GM23338 (cell line): ENCODE measurements around the gene COL4A1. TPM values are rescaled to one million over a fixed set of nuclear protein-coding genes. Genes with fewer than 3 reads are reported as not detected.

Experiments used
- ATAC-seq: fragments of 200-7000 bp; cut with Tn5 transposase; 3 replicates; pipeline ENCODE4 v1.9.1; 2020
- DNase-seq: peaks from one replicate; pipeline ENCODE4 v3.0.0-alpha.2; 2015; ENCODE audit warnings: low spot score
- H2AFZ ChIP-seq: fragments of 200-600 bp; sonication (generic); 2 replicates; pipeline ENCODE4 v1.8.0; 2016; ENCODE audit warnings: antibody characterized with exemption, mild to moderate bottlenecking, moderate library complexity
- H3F3A ChIP-seq: fragments of 200-600 bp; sonication (generic); replicated peaks from 2 replicates; pipeline ENCODE4 v1.8.0; 2017; ENCODE audit warnings: antibody characterized with exemption, mixed run types, low read depth
- H3K27ac ChIP-seq: fragments of 200-600 bp; sonication (generic); 2 replicates; pipeline ENCODE4 v1.6.1; 2016; ENCODE audit warnings: low read depth
- H3K27me3 ChIP-seq: fragments of 200-600 bp; sonication (generic); 2 replicates; pipeline ENCODE4 v1.8.0; 2016; ENCODE audit warnings: mild to moderate bottlenecking, mixed run types, moderate library complexity; ENCODE audit not compliant: insufficient read depth
- H3K36me3 ChIP-seq: fragments of 200-600 bp; sonication (generic); 2 replicates; pipeline ENCODE4 v1.8.0; 2016; ENCODE audit warnings: mild to moderate bottlenecking; ENCODE audit not compliant: insufficient read depth
- H3K4me1 ChIP-seq: fragments of 200-600 bp; sonication (generic); 2 replicates; pipeline ENCODE4 v1.8.0; 2016; ENCODE audit warnings: mild to moderate bottlenecking, moderate library complexity; ENCODE audit not compliant: insufficient read depth
- H3K4me2 ChIP-seq: fragments of 200-600 bp; sonication (generic); 2 replicates; pipeline ENCODE4 v1.7.1; 2017; ENCODE audit warnings: mixed run types
- H3K4me3 ChIP-seq: fragments of 200-600 bp; sonication (generic); 2 replicates; pipeline ENCODE4 v1.6.1; 2016; ENCODE audit warnings: mixed run types
- H3K79me2 ChIP-seq: fragments of 200-600 bp; sonication (generic); replicated peaks from 2 replicates; pipeline ENCODE4 v1.8.0; 2017; ENCODE audit warnings: mild to moderate bottlenecking; ENCODE audit not compliant: insufficient read depth
- H3K9me2 ChIP-seq: fragments of 200-600 bp; sonication (generic); 2 replicates; pipeline ENCODE4 v1.8.0; 2017; ENCODE audit not compliant: insufficient read depth
- H4K20me1 ChIP-seq: fragments of 200-600 bp; sonication (generic); replicated peaks from 2 replicates; pipeline ENCODE4 v1.8.0; 2017; ENCODE audit warnings: mild to moderate bottlenecking; ENCODE audit not compliant: insufficient read depth
- H3K27ac Mint-ChIP-seq: 2 replicates; pipeline ENCODE4 v1.8.0; 2020; ENCODE audit warnings: inconsistent platforms, mild to moderate bottlenecking, moderate library complexity, mixed read lengths
- H3K27me3 Mint-ChIP-seq: 3 replicates; pipeline ENCODE4 v1.8.0; 2022; ENCODE audit warnings: low read depth, mild to moderate bottlenecking, moderate library complexity, mixed read lengths, inconsistent platforms; ENCODE audit not compliant: insufficient read depth, poor library complexity
- H3K36me3 Mint-ChIP-seq: 3 replicates; pipeline ENCODE4 v1.8.0; 2021; ENCODE audit warnings: low read depth, mild to moderate bottlenecking, inconsistent platforms, moderate library complexity, mixed read lengths
- H3K4me1 Mint-ChIP-seq: 3 replicates; pipeline ENCODE4 v1.8.0; 2020; ENCODE audit warnings: mild to moderate bottlenecking, inconsistent platforms, mixed read lengths
- H3K4me3 Mint-ChIP-seq: 3 replicates; pipeline ENCODE4 v1.8.0; 2021; ENCODE audit warnings: moderate library complexity, mild to moderate bottlenecking, inconsistent platforms, mixed read lengths
- H3K9me3 Mint-ChIP-seq: 3 replicates; pipeline ENCODE4 v1.8.0; 2020; ENCODE audit warnings: moderate library complexity, mild to moderate bottlenecking, inconsistent platforms, mixed read lengths
- EZH2 ChIP-seq: fragments of 200-600 bp; sonication (generic); IDR thresholded peaks from one replicate; pipeline ENCODE4 v1.8.0; 2017; ENCODE audit warnings: antibody characterized with exemption, mild to moderate bottlenecking, low read depth; ENCODE audit not compliant: unreplicated experiment
- EZH2phosphoT487 ChIP-seq: fragments of 200-600 bp; sonication (generic); IDR thresholded peaks from one replicate; pipeline ENCODE4 v1.8.1; 2018; ENCODE audit warnings: antibody characterized with exemption; ENCODE audit not compliant: unreplicated experiment
- JUNB ChIP-seq: IDR thresholded peaks from one replicate; pipeline ENCODE4 v1.6.1; 2016; ENCODE audit warnings: antibody characterized with exemption; ENCODE audit not compliant: unreplicated experiment
- NANOG ChIP-seq: IDR thresholded peaks from 2 replicates; pipeline ENCODE4 v1.6.1; 2016; ENCODE audit warnings: antibody characterized with exemption, borderline replicate concordance
- POLR2AphosphoS5 ChIP-seq: IDR thresholded peaks from 2 replicates; pipeline ENCODE4 v1.6.1; 2016; ENCODE audit warnings: antibody characterized with exemption, low read depth
- STAT1 ChIP-seq: IDR thresholded peaks from one replicate; pipeline ENCODE4 v1.6.1; 2016; ENCODE audit warnings: antibody characterized with exemption; ENCODE audit not compliant: unreplicated experiment
- ZNF114 ChIP-seq: fragments of 250-450 bp; sonication (Bioruptor Pico); IDR thresholded peaks from 2 replicates; pipeline ENCODE4 v1.5.0; 2020; ENCODE audit warnings: mild to moderate bottlenecking, moderate library complexity
- ZNF331 ChIP-seq: fragments of 250-450 bp; sonication (Bioruptor Pico); IDR thresholded peaks from 2 replicates; pipeline ENCODE4 v1.5.0; 2020; ENCODE audit warnings: low read depth, mild to moderate bottlenecking, moderate library complexity
- polyA plus RNA-seq: library from polyadenylated mRNA; unstranded; fragments of >200 nt; fragmentation: Nextera tagmentation; extraction: Ambion mirVana; gene quantifications from 2 replicates; pipeline ENCODE4 v1.2.1, GENCODE V29; 2016
- total RNA-seq: library from RNA; depleted of rRNA; stranded (reverse); fragments of >200 nt; shearing (Covaris generic); gene quantifications from 2 replicates; pipeline ENCODE4 v1.2.3, GENCODE V29; 2014
- TF ChIP-seq, protein P1 (sequence below): IDR thresholded peaks from one replicate; pipeline ENCODE4 v1.6.1; 2018; ENCODE audit warnings: antibody characterized with exemption; ENCODE audit not compliant: unreplicated experiment
- TF ChIP-seq, protein P2 (sequence below): fragments of 250-450 bp; sonication (Bioruptor Pico); IDR thresholded peaks from 2 replicates; pipeline ENCODE4 v1.5.0; 2020; ENCODE audit warnings: mild to moderate bottlenecking, moderate library complexity
- TF ChIP-seq, protein P3 (sequence below): IDR thresholded peaks from 2 replicates; pipeline ENCODE4 v1.6.1; 2016; ENCODE audit warnings: antibody characterized with exemption

COL4A1 gene
- total and polyA plus RNA-seq, 2 experiments from 2014 or later = 39.1 to 110 TPM

GRCh38 chr13:110285991-110286832, 20.7 kb downstream of the COL4A1 start (continued):
- TF ChIP-seq, protein P1, sequence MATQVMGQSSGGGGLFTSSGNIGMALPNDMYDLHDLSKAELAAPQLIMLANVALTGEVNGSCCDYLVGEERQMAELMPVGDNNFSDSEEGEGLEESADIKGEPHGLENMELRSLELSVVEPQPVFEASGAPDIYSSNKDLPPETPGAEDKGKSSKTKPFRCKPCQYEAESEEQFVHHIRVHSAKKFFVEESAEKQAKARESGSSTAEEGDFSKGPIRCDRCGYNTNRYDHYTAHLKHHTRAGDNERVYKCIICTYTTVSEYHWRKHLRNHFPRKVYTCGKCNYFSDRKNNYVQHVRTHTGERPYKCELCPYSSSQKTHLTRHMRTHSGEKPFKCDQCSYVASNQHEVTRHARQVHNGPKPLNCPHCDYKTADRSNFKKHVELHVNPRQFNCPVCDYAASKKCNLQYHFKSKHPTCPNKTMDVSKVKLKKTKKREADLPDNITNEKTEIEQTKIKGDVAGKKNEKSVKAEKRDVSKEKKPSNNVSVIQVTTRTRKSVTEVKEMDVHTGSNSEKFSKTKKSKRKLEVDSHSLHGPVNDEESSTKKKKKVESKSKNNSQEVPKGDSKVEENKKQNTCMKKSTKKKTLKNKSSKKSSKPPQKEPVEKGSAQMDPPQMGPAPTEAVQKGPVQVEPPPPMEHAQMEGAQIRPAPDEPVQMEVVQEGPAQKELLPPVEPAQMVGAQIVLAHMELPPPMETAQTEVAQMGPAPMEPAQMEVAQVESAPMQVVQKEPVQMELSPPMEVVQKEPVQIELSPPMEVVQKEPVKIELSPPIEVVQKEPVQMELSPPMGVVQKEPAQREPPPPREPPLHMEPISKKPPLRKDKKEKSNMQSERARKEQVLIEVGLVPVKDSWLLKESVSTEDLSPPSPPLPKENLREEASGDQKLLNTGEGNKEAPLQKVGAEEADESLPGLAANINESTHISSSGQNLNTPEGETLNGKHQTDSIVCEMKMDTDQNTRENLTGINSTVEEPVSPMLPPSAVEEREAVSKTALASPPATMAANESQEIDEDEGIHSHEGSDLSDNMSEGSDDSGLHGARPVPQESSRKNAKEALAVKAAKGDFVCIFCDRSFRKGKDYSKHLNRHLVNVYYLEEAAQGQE = no peak
- TF ChIP-seq JUNB = no peak
- no peak for TF ChIP-seq NANOG
- TF ChIP-seq STAT1 = no peak

GRCh38 chr13:110284779-110285484, 22.0 kb downstream of the COL4A1 start:
- H2AFZ ChIP-seq = no peak overlapping the region
- ATAC-seq = no peak
- no peaks in the 10 kb centered on the region for H3K27me3 ChIP-seq
- Mint-ChIP-seq H3K4me1 (0 out of 3 replicates have a peak, but pooled peaks cover 3% of the 10 kb centered on the region), H3K9me3 (no peaks in the 10 kb centered on the region), H3K36me3 (peaks cover 6% of the 10 kb centered on the region; the same call in 2 of the 3 replicates), H3K27ac (no peak overlapping the region), H3K4me3 (no peak overlapping the region), H3K27me3 (peaks cover 6% of the 10 kb centered on the region)
- DNase-seq = no peak
- no peak overlapping the region for H3K4me2 ChIP-seq
- no peak overlapping the region for H3K27ac ChIP-seq
- no peaks in the 10 kb centered on the region for H3K36me3 ChIP-seq
- H3K79me2 ChIP-seq = peaks cover 7% of the 10 kb centered on the region
- H3F3A ChIP-seq = no peaks in the 10 kb centered on the region
- no peaks in the 10 kb centered on the region; the same call in 1 of the 2 replicates for H4K20me1 ChIP-seq
- no peak overlapping the region for H3K4me3 ChIP-seq
- no peaks in the 10 kb centered on the region for H3K4me1 ChIP-seq
- H3K9me2 ChIP-seq = no peaks in the 10 kb centered on the region
- TF ChIP-seq, protein P2, sequence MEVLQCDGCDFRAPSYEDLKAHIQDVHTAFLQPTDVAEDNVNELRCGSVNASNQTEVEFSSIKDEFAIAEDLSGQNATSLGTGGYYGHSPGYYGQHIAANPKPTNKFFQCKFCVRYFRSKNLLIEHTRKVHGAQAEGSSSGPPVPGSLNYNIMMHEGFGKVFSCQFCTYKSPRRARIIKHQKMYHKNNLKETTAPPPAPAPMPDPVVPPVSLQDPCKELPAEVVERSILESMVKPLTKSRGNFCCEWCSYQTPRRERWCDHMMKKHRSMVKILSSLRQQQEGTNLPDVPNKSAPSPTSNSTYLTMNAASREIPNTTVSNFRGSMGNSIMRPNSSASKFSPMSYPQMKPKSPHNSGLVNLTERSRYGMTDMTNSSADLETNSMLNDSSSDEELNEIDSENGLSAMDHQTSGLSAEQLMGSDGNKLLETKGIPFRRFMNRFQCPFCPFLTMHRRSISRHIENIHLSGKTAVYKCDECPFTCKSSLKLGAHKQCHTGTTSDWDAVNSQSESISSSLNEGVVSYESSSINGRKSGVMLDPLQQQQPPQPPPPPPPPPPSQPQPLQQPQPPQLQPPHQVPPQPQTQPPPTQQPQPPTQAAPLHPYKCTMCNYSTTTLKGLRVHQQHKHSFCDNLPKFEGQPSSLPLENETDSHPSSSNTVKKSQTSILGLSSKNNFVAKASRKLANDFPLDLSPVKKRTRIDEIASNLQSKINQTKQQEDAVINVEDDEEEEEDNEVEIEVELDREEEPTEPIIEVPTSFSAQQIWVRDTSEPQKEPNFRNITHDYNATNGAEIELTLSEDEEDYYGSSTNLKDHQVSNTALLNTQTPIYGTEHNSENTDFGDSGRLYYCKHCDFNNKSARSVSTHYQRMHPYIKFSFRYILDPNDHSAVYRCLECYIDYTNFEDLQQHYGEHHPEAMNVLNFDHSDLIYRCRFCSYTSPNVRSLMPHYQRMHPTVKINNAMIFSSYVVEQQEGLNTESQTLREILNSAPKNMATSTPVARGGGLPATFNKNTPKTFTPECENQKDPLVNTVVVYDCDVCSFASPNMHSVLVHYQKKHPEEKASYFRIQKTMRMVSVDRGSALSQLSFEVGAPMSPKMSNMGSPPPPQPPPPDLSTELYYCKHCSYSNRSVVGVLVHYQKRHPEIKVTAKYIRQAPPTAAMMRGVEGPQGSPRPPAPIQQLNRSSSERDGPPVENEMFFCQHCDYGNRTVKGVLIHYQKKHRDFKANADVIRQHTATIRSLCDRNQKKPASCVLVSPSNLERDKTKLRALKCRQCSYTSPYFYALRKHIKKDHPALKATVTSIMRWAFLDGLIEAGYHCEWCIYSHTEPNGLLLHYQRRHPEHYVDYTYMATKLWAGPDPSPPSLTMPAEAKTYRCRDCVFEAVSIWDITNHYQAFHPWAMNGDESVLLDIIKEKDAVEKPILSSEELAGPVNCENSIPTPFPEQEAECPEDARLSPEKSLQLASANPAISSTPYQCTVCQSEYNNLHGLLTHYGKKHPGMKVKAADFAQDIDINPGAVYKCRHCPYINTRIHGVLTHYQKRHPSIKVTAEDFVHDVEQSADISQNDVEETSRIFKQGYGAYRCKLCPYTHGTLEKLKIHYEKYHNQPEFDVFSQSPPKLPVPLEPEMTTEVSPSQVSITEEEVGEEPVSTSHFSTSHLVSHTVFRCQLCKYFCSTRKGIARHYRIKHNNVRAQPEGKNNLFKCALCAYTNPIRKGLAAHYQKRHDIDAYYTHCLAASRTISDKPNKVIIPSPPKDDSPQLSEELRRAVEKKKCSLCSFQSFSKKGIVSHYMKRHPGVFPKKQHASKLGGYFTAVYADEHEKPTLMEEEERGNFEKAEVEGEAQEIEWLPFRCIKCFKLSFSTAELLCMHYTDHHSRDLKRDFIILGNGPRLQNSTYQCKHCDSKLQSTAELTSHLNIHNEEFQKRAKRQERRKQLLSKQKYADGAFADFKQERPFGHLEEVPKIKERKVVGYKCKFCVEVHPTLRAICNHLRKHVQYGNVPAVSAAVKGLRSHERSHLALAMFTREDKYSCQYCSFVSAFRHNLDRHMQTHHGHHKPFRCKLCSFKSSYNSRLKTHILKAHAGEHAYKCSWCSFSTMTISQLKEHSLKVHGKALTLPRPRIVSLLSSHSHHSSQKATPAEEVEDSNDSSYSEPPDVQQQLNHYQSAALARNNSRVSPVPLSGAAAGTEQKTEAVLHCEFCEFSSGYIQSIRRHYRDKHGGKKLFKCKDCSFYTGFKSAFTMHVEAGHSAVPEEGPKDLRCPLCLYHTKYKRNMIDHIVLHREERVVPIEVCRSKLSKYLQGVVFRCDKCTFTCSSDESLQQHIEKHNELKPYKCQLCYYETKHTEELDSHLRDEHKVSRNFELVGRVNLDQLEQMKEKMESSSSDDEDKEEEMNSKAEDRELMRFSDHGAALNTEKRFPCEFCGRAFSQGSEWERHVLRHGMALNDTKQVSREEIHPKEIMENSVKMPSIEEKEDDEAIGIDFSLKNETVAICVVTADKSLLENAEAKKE (CRISPR knock-in tag) = no peak
- TF ChIP-seq NANOG (no peak), STAT1 (no peak), ZNF114 (CRISPR knock-in tag) (no peak), JUNB (no peak), ZNF331 (CRISPR knock-in tag) (no peak), EZH2 (no peak), EZH2phosphoT487 (no peak), POLR2AphosphoS5 (no peak)
- TF ChIP-seq, protein P3, sequence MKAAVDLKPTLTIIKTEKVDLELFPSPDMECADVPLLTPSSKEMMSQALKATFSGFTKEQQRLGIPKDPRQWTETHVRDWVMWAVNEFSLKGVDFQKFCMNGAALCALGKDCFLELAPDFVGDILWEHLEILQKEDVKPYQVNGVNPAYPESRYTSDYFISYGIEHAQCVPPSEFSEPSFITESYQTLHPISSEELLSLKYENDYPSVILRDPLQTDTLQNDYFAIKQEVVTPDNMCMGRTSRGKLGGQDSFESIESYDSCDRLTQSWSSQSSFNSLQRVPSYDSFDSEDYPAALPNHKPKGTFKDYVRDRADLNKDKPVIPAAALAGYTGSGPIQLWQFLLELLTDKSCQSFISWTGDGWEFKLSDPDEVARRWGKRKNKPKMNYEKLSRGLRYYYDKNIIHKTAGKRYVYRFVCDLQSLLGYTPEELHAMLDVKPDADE = no peak
